ENCODE results near the gene HSD11B1L.

The HSD11B1L gene

GRCh38 chr19:5646703-5647102 lies 34.1 kb upstream of the HSD11B1L start:
- Histone ChIP-seq H3K4me3 (ENCODE audit: low read length) (no peak overlapping the region), H3K36me3 (ENCODE audit: control insufficient read depth, insufficient read depth, low read length, severe bottlenecking) (peaks cover 90% of the 10 kb centered on the region), H3K9me3 (ENCODE audit: control insufficient read depth, low read length) (no peaks in the 10 kb centered on the region), H3K27me3 (replicated peaks; ENCODE audit: control insufficient read depth, insufficient read depth, low read length) (no peaks in the 10 kb centered on the region), H3K4me1 (ENCODE audit: control insufficient read depth, insufficient read depth, low read length) (peaks cover 9% of the 10 kb centered on the region), H3K9ac (ENCODE audit: low read length) (no peak overlapping the region)
- DNase-seq (ENCODE audit: low read depth): no peak

- Histone ChIP-seq H3K4me1 (ENCODE audit: control insufficient read depth, insufficient read depth, low read length) (peaks cover 4% of the 10 kb centered on the region), H3K36me3 (ENCODE audit: control insufficient read depth, insufficient read depth, low read length, severe bottlenecking) (peaks cover 92% of the 10 kb centered on the region), H3K4me3 (ENCODE audit: low read length) (no peak overlapping the region), H3K9ac (ENCODE audit: low read length) (no peak overlapping the region), H3K27me3 (replicated peaks; ENCODE audit: control insufficient read depth, insufficient read depth, low read length) (no peaks in the 10 kb centered on the region), H3K9me3 (ENCODE audit: control insufficient read depth, low read length) (no peaks in the 10 kb centered on the region)
- no peak for DNase-seq (ENCODE audit: low read depth)
Observed at GRCh38 chr19:5648464-5648863, 32.4 kb upstream of the HSD11B1L start.

- Histone ChIP-seq H3K4me3 (ENCODE audit: low read length) (no peak overlapping the region), H3K27me3 (replicated peaks; ENCODE audit: control insufficient read depth, insufficient read depth, low read length) (no peaks in the 10 kb centered on the region), H3K36me3 (ENCODE audit: control insufficient read depth, insufficient read depth, low read length, severe bottlenecking) (peaks cover 89% of the 10 kb centered on the region), H3K4me1 (ENCODE audit: control insufficient read depth, insufficient read depth, low read length) (no peaks in the 10 kb centered on the region), H3K9ac (ENCODE audit: low read length) (no peak overlapping the region), H3K9me3 (ENCODE audit: control insufficient read depth, low read length) (no peaks in the 10 kb centered on the region)
- no peak for DNase-seq (ENCODE audit: low read depth)
Observed at GRCh38 chr19:5651361-5651760, 29.5 kb upstream of the HSD11B1L start.

DNA sequence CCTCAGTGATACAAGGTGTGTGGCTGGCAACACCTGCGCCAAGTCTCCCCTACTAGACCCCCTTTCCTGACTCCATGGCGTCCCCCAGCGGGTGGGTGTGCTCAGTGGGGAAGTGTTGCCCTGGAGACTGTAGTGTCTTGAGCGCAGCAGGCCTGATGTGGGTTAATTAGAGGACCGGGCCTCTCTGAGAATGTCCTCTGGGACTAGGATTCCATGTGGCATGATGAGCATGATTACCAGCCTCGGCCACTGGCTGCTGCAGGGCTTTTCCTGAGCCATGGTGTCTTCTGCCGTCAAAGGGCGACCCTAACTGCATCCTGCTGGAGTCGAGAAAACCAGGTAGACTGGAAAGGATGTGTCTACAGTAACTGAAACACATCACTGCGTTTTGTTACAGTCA lies 28.6 kb upstream of the HSD11B1L start:
- Histone ChIP-seq H3K36me3 (ENCODE audit: control insufficient read depth, insufficient read depth, low read length, severe bottlenecking) (peaks cover 84% of the 10 kb centered on the region), H3K4me1 (ENCODE audit: control insufficient read depth, insufficient read depth, low read length) (no peaks in the 10 kb centered on the region), H3K27me3 (replicated peaks; ENCODE audit: control insufficient read depth, insufficient read depth, low read length) (no peaks in the 10 kb centered on the region), H3K9ac (ENCODE audit: low read length) (no peak overlapping the region), H3K4me3 (ENCODE audit: low read length) (no peak overlapping the region), H3K9me3 (ENCODE audit: control insufficient read depth, low read length) (no peaks in the 10 kb centered on the region)
- no peak for DNase-seq (ENCODE audit: low read depth)

- Histone ChIP-seq H3K4me3 (ENCODE audit: low read length) (no peak overlapping the region), H3K9ac (ENCODE audit: low read length) (no peak overlapping the region), H3K9me3 (ENCODE audit: control insufficient read depth, low read length) (no peaks in the 10 kb centered on the region), H3K4me1 (ENCODE audit: control insufficient read depth, insufficient read depth, low read length) (no peaks in the 10 kb centered on the region), H3K36me3 (ENCODE audit: control insufficient read depth, insufficient read depth, low read length, severe bottlenecking) (peaks cover 84% of the 10 kb centered on the region), H3K27me3 (replicated peaks; ENCODE audit: control insufficient read depth, insufficient read depth, low read length) (no peaks in the 10 kb centered on the region)
- DNase-seq (ENCODE audit: low read depth): no peak
Observed at GRCh38 chr19:5654931-5655330, 25.9 kb upstream of the HSD11B1L start.

GRCh38 chr19:5655412-5655811 lies 25.4 kb upstream of the HSD11B1L start:
- Histone ChIP-seq H3K9me3 (ENCODE audit: control insufficient read depth, low read length) (no peaks in the 10 kb centered on the region), H3K4me3 (ENCODE audit: low read length) (no peak overlapping the region), H3K36me3 (ENCODE audit: control insufficient read depth, insufficient read depth, low read length, severe bottlenecking) (peaks cover 84% of the 10 kb centered on the region), H3K4me1 (ENCODE audit: control insufficient read depth, insufficient read depth, low read length) (no peaks in the 10 kb centered on the region), H3K27me3 (replicated peaks; ENCODE audit: control insufficient read depth, insufficient read depth, low read length) (no peaks in the 10 kb centered on the region), H3K9ac (ENCODE audit: low read length) (no peak overlapping the region)
- no peak for DNase-seq (ENCODE audit: low read depth)

- no peak for DNase-seq (ENCODE audit: low read depth)
- H3K4me1 ChIP-seq (ENCODE audit: control insufficient read depth, insufficient read depth, low read length): peaks cover 6% of the 10 kb centered on the region
- peaks cover 87% of the 10 kb centered on the region for H3K36me3 ChIP-seq (ENCODE audit: control insufficient read depth, insufficient read depth, low read length, severe bottlenecking)
- no peak overlapping the region for H3K9ac ChIP-seq (ENCODE audit: low read length)
- no peaks in the 10 kb centered on the region for H3K9me3 ChIP-seq (ENCODE audit: control insufficient read depth, low read length)
- H3K27me3 ChIP-seq (replicated peaks; ENCODE audit: control insufficient read depth, insufficient read depth, low read length): no peaks in the 10 kb centered on the region
- no peak overlapping the region for H3K4me3 ChIP-seq (ENCODE audit: low read length)
Observed at GRCh38 chr19:5661483-5661882, 19.3 kb upstream of the HSD11B1L start.

GRCh38 chr19:5663904-5664303 lies 16.9 kb upstream of the HSD11B1L start:
- H3K4me3 ChIP-seq (ENCODE audit: low read length): no peak overlapping the region
- H3K4me1 ChIP-seq (ENCODE audit: control insufficient read depth, insufficient read depth, low read length): peaks cover 6% of the 10 kb centered on the region
- no peaks in the 10 kb centered on the region for H3K9me3 ChIP-seq (ENCODE audit: control insufficient read depth, low read length)
- no peaks in the 10 kb centered on the region for H3K27me3 ChIP-seq (replicated peaks; ENCODE audit: control insufficient read depth, insufficient read depth, low read length)
- H3K36me3 ChIP-seq (ENCODE audit: control insufficient read depth, insufficient read depth, low read length, severe bottlenecking): peaks cover 92% of the 10 kb centered on the region
- no peak overlapping the region for H3K9ac ChIP-seq (ENCODE audit: low read length)
- no peak for DNase-seq (ENCODE audit: low read depth)

DNA sequence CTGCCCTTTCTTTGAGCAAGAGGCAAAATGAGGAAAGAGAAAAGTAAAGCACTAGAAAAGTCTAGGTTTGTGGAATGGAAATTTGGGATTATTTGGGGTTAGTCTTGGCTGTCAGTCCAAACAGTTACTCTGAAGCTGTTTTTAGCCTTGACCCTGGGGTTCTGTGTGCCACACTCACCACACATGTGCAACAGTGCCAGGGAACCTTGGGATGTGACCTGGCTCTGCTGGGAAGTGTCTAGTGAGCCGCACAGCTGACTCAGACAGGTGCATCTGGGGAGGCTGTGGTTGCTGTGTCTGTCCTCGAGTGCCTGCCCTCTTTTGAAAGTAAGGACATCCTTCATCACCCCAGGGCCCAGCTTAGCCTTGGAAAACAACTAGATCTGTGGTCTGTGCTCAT lies 16.3 kb upstream of the HSD11B1L start:
- Histone ChIP-seq H3K36me3 (ENCODE audit: control insufficient read depth, insufficient read depth, low read length, severe bottlenecking) (peaks cover 96% of the 10 kb centered on the region), H3K9ac (ENCODE audit: low read length) (no peak overlapping the region), H3K4me1 (ENCODE audit: control insufficient read depth, insufficient read depth, low read length) (peaks cover 6% of the 10 kb centered on the region), H3K4me3 (ENCODE audit: low read length) (no peak overlapping the region), H3K27me3 (replicated peaks; ENCODE audit: control insufficient read depth, insufficient read depth, low read length) (no peaks in the 10 kb centered on the region), H3K9me3 (ENCODE audit: control insufficient read depth, low read length) (no peaks in the 10 kb centered on the region)
- no peak for DNase-seq (ENCODE audit: low read depth)

GRCh38 chr19:5665781-5666513 lies 14.9 kb upstream of the HSD11B1L start:
- Histone ChIP-seq H3K9ac (ENCODE audit: low read length) (no peak overlapping the region), H3K4me3 (ENCODE audit: low read length) (no peak overlapping the region), H3K27me3 (replicated peaks; ENCODE audit: control insufficient read depth, insufficient read depth, low read length) (no peaks in the 10 kb centered on the region), H3K4me1 (ENCODE audit: control insufficient read depth, insufficient read depth, low read length) (peaks cover 6% of the 10 kb centered on the region), H3K36me3 (ENCODE audit: control insufficient read depth, insufficient read depth, low read length, severe bottlenecking) (peaks cover 86% of the 10 kb centered on the region), H3K9me3 (ENCODE audit: control insufficient read depth, low read length) (no peaks in the 10 kb centered on the region)
- DNase-seq (ENCODE audit: low read depth): peak; percentile 49

- no peaks in the 10 kb centered on the region for H3K9me3 ChIP-seq (ENCODE audit: control insufficient read depth, low read length)
- H3K9ac ChIP-seq (ENCODE audit: low read length): no peak overlapping the region
- no peaks in the 10 kb centered on the region for H3K27me3 ChIP-seq (replicated peaks; ENCODE audit: control insufficient read depth, insufficient read depth, low read length)
- H3K36me3 ChIP-seq (ENCODE audit: control insufficient read depth, insufficient read depth, low read length, severe bottlenecking): peaks cover 79% of the 10 kb centered on the region
- DNase-seq (ENCODE audit: low read depth): no peak
- no peak overlapping the region for H3K4me3 ChIP-seq (ENCODE audit: low read length)
- peaks cover 6% of the 10 kb centered on the region for H3K4me1 ChIP-seq (ENCODE audit: control insufficient read depth, insufficient read depth, low read length)
Observed at GRCh38 chr19:5666921-5667610, 13.8 kb upstream of the HSD11B1L start.
